NCI-H2081 (cell line): ENCODE data around the gene SPON1.

Experiments
- DNase-seq, 2 experiments: peaks; one replicate each; lab custom pipeline; 2025; lab: John Stamatoyannopoulos, UW

The SPON1 gene

DNA sequence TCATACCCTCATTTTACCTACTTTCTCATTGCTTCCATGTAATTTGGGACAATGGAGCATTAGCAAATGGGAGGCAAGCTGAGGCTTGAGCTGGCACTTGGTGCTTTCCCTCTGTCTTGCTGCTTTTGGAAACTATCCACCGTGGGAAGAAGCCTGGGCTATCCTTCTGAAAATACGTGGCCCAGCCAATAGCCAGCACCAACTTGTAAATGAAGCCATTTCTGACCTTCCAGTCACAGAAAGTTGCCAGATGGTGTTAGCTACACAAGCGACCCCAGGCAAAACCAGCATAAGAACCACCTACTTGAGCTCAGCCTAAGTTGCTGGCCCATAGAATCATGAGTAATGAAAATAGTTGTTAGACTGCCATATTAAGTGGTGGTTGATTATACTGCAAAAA is 18.5 kb upstream of the SPON1 start:
- no peak for DNase-seq

DNA sequence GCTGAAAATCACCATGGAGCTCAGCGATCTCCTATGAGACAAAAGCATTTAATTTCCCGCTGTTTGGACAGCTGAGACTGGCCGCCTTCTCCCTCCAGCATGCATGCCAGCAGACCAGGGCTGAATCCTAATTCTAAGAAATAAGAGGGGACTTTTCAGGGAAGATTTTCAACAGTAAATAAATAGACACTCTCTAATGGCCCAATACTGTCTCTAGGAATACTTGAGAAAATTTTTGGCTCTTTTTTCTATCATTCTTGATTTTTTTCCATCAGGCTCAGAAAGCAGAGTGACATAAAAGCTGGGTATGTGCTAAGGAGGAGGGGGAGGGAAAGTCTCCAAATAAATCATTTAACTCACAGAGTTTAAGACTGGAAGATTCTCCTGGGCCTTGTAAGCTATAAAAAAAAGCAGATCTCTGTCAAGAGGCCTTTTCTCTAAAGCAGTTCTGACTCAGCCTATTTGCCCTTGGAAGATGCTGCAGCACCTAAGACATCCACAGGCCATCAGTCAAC is 17.6 kb upstream of the SPON1 start:
- DNase-seq = peak in 1 of 2 experiments; percentile 24

GRCh38 chr11:13947379-13947778 is 15.1 kb upstream of the SPON1 start:
- no peak for DNase-seq

DNA sequence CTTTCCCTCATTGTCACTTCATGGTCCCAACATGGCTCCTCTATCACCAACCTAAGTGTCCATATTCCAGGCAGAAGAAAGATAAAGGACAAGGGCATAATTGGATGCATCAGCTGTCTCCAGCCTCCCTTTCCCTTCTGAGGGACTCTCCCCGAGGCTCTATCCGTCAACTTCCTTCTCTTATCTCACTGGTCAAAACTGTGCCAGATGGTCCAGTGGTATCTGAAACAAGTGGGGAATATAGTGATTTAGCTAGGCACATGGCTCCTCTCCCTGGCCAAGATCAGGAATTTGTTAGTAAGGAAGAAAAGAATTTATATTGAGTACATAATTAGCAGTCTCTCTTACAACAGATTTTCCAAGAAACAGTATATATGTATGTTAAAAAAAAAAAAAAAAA is 12.6 kb upstream of the SPON1 start:
- no peak for DNase-seq

GRCh38 chr11:13952221-13952620 is 10.3 kb upstream of the SPON1 start:
- no peak for DNase-seq

DNA sequence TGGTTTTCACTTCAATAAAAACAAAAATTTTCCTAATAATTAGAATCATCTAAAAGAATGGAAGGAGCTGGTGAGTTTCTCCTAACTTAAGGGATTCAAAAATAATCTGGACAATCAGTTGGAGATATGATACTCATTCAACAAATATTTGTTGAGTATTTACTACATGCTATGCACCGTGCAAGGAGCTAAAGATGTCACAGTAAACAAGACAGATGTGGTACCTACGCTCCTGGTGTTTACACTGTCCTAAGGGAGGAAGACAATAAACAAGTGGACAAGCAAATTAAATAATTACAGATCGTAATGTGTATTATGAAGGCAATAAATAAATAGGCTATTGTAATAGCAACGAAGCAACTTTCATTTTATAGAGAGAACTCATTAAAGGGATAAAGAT is 9.9 kb upstream of the SPON1 start:
- DNase-seq = no peak

DNA sequence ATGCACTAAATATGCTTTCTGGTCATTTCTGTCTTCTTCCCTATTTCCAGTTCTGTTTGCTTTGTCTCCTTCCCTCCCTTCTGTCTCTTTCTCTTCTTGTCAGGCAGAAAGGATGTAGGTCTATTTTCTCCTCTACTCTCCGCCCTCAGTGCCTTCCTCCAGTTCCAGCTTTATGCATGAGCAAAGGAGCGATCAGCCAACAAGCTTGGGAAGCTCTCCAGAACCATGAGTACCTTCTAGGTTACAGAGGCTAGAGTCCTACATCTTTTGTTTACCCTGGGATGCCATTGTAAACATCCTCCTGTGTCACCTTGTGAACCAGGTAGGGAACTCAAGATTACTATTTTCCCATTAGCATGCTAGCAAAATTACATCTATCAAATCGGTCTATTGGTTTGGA is 7.9 kb upstream of the SPON1 start:
- no peak for DNase-seq

DNA sequence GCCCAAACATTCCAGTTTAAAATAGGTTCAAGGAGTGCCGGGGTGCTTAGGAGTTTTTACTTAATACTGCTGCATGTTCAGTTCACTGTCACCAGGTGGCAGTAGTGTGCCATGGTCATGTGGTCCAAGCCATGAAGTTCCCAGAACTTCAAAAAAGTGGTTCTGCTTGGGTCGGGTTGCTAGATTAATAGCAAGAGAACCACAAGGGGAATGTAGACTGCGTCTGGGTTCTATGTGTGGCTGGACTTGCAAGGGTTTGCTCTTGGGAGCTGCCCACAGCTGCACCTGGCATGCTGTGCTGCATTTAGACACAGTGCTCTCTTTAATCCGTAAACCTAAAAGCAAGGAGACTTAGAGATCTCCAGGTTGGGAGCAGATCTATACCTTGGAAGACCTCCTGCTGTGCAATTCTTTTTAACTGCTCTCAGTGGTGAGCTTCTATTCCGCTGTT is 6.5 kb upstream of the SPON1 start:
- DNase-seq = peak; percentile 57 to 62

GRCh38 chr11:13956988-13957387 is 5.5 kb upstream of the SPON1 start:
- DNase-seq = no peak

GRCh38 chr11:13958641-13959400 is 3.7 kb upstream of the SPON1 start:
- DNase-seq = no peak

GRCh38 chr11:13962198-13962561 is 343 bp upstream of the SPON1 start:
- no peak for DNase-seq

DNA sequence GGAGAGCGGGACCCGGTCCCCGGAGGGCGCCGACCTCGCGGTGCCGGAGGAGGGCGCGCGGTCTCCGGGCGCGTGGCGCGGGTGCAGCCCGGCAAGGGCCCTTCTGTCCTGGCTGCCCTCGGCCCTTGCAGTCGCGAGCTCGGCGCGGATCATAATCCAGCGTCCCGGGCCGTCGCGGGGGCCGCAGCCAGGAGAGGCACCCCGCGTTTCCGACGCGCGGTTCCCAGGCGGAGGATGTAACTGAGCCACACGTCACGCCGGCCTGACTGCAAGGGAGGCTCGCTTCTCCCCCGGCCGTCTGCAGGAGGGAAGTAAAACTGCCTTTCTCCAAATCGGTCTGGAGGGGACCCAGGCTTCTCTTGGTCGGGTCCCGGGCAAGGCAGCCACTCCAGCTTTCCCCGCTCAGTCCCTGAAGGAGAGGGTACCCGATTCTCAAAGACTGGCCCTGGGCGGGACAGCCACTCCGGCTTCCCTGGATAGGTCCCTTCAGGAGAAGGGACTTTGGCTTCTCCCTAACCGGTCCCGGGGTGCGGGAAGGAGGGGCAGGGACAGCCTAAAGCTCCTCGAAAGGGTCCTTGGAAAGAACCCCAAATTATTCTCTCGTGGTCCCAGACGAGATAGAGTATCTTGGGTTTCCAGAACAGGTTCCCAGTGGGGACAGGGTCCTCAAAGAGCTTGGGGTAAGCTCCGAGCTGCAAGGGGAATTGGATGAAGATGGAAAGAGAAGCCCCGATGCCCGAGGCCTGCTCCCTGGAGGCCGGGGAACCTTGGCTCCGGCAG is 836 bp downstream of the SPON1 start:
- DNase-seq = no peak

DNA sequence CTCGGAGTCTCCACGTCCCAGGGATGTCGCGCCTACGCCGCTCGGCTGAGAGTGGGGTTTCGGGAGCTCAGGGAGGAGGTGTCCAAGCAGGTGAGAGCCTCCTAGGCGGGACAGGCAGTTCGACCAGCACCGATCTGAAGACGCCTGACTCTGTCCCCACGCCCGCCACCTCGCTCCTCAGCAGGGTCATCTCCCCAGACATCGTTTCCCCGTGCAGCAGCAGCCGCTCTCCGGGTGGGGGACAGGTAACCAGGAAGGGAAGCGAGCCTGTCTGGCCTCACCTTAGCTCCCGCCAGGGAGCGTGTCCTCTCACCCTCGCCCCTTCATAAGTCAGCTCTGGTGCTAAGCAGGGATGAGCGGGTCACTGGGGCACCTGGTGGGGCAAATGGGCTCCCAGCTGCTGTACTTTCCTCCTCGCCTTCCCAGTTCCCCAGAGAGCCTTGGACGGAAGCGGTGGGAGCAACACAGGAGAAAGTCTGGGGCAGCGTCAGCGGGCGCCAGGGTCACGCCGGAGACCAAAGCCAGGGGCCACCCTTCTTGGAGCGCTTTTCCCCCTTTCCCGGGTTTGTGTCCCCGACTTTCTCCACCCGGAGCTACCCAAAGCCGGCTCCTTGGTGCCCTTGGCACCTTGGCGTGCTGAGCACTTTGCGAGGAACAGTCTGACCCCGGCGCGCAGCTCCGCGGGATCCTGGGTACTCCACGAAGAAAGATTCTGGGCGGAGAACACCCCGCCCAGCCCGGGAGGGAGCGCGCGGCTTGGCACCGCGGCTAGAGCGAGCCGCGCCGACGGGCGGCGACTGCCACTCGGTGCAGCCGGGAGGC is 1.6 kb downstream of the SPON1 start:
- no peak for DNase-seq

- no peak for DNase-seq
Observed at GRCh38 chr11:13964771-13965074, 2.2 kb downstream of the SPON1 start.

- no peak for DNase-seq
Observed at GRCh38 chr11:13965337-13965736, 2.8 kb downstream of the SPON1 start.

DNA sequence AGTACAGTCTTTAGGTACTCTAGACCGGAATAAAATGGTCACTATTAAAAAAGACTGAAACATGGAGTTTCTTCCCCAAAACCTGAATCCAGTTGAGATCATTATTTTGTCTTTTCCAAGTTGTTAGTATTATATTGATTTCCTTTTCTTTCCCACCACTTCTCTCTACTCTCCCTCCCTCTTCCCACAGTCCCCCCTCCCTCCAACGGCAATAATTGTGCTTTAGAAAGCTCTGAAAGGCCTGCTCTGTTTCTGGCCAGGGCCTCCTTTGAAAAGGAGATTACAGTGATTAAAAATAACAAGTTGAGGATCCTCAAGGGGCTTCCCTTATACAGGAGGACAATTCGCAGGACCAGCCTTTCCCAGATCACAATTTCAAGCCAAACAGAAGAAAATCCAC is 3.5 kb downstream of the SPON1 start:
- no peak for DNase-seq

DNA sequence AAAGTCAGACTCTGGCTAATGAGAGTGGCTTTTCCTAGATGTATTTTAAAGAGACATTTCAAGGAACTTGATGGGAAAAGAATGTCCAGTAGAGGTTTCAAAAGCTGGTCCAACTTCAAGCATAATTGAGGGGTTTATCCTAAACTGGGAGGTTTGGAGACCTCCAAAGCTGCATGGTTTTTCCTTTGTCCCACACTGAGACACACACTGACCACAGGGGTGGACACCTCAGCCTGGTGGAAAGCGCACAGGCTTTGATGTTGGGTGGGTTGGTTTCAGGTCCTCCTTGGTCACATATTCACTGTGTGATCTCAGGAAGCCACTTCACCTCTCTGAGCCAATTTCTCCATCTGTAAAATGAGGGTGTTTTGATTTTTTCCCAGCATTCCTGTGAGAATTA is 4.0 kb downstream of the SPON1 start:
- no peak for DNase-seq

DNA sequence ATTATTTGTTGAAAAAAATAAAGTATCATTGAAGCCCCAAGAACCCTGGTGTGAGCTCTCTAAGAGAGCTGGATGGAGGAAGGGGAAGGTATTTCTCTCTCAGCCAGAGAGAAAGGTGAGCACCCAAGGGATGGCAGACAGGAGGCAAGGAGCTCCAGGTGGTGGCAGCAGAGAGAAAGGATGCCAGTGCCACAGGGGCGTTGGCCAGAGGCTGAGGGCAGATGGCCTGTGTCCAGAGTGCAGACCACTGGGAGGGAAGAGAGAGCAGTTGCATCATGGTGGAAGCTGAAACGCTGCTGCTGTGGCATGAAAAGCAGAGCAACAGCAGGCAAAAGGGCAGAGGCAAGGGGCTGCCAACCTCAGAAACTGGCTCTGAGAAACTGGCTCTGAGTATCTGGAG is 8.5 kb downstream of the SPON1 start:
- peak in 1 of 2 experiments; percentile 34 for DNase-seq

DNA sequence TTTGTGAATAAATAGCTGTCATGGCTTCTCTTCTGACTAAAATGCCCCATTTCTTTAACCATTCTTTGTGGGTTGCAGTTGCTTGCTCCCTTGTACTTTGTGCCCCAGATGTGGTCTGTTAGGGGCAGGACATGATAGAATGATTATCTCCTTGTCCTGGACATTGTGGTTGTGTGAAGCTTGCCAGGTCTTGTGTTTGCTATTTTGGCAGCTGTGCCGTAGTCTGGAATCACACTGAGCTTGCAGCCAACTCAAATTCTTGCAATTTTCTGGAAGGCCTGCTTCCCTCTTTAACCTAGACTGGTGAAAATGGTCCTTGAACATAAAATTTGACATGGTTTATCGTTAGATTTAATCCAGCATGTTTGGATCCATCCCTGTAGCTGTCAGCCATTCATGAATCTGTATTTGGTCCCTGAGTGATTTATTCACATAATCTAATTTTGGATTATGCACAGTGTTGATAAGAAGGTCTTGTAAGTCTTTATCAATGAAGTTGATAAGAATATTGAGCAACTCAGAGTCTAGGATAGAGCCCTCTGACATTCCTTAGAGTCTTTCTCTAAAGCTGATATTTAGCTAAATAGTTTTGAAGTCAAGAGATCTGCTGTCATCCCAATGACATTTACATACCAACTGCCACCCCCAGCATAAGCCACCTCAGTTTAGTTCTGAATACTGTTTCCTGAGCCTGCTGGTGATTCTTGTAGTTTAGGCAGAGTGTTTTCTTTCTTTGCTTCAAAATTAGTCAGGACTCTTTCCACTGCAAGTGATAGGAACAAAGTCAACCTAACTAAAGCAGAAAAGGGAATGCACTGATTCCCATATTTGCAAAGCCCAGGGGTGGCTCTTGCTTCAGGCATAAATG is 9.8 kb downstream of the SPON1 start:
- DNase-seq = no peak

- no peak for DNase-seq
Observed at GRCh38 chr11:13972944-13973343, 10.4 kb downstream of the SPON1 start.

GRCh38 chr11:13974631-13975030 is 12.1 kb downstream of the SPON1 start:
- DNase-seq = no peak
